ENCODE data around the gene SHOC2.
A peak's percentile ranks its signal among the peaks of the same experiment; 100 is the strongest.

SHOC2 gene

GRCh38 chr10:110919349-110919931, at the start of gene SHOC2:
Gene SHOC2, plus strand, starts transcription at chr10:110919604. Its CDS starts 44,755 bp downstream, at chr10:110964359.
- peak in 2 of 3 experiments; percentile 80 to 81 for DNase-seq

GRCh38 chr10:110870823-110871297, 48.5 kb upstream of the SHOC2 start:
- DNase-seq: no peak

GRCh38 chr10:110871298-110872084, 47.9 kb upstream of the SHOC2 start, which contains the start of gene PDCD4:
Gene PDCD4, plus strand, starts transcription at chr10:110871928. Its CDS starts 4,100 bp downstream, at chr10:110876028.
- DNase-seq: peak; percentile 90 to 97 (median 92)

- DNase-seq: peak; percentile 13 to 78 (median 71)
These were observed 47.0 kb upstream of the SHOC2 start for GRCh38 chr10:110872145-110872983.

GRCh38 chr10:110872984-110873923, 46.1 kb upstream of the SHOC2 start:
- peak in 1 of 3 experiments; percentile 36 for DNase-seq

GRCh38 chr10:110873951-110874350, 45.5 kb upstream of the SHOC2 start:
- no peak for DNase-seq

- no peak for DNase-seq
These were observed 43.4 kb upstream of the SHOC2 start for GRCh38 chr10:110876000-110876399.

- no peak for DNase-seq
These were observed 42.6 kb upstream of the SHOC2 start for GRCh38 chr10:110876788-110877187.

GRCh38 chr10:110880012-110880411, 39.4 kb upstream of the SHOC2 start:
- no peak for DNase-seq

GRCh38 chr10:110881247-110881646, 38.2 kb upstream of the SHOC2 start:
- DNase-seq: no peak

- DNase-seq: no peak
These were observed 37.5 kb upstream of the SHOC2 start for GRCh38 chr10:110881905-110882304.

GRCh38 chr10:110883924-110884323, 35.5 kb upstream of the SHOC2 start:
- DNase-seq: no peak

GRCh38 chr10:110885932-110886674, 33.3 kb upstream of the SHOC2 start:
- peak in 1 of 3 experiments; percentile 2 for DNase-seq

GRCh38 chr10:110887560-110887959, 31.8 kb upstream of the SHOC2 start:
- DNase-seq: no peak

- no peak for DNase-seq
These were observed 26.7 kb upstream of the SHOC2 start for GRCh38 chr10:110892602-110893288.

- peak in 2 of 3 experiments; percentile 37 to 44 for DNase-seq
These were observed 25.7 kb upstream of the SHOC2 start for GRCh38 chr10:110893559-110894179.

GRCh38 chr10:110897184-110897583, 22.2 kb upstream of the SHOC2 start:
- DNase-seq: no peak

GRCh38 chr10:110898391-110898790, 21.0 kb upstream of the SHOC2 start:
- DNase-seq: no peak

- no peak for DNase-seq
These were observed 18.4 kb upstream of the SHOC2 start for GRCh38 chr10:110900983-110901382.
